A673 (cell line): ENCODE measurements around the gene ESRRA.

ENCODE experiments used
- EZH2 ChIP-seq: fragments of 200-600 bp; sonication (generic); IDR thresholded peaks from 2 replicates; pipeline ENCODE4 v1.6.1; 2017; ENCODE audit warnings: borderline replicate concordance, low read depth, mild to moderate bottlenecking, mixed read lengths, antibody characterized with exemption, low read length; ENCODE audit not compliant: poor library complexity, severe bottlenecking
- TF ChIP-seq, protein P1 (sequence below): fragments of 300-800, 200-600 bp; sonication (generic); conservative IDR thresholded peaks from 2 replicates; pipeline ENCODE4 v1.5.1; 2017; ENCODE audit warnings: low read depth, mild to moderate bottlenecking, antibody characterized with exemption, low read length, moderate library complexity, mixed read lengths

GRCh38 chr11:64339286-64339685 lies 34.0 kb downstream of the ESRRA start:
- TF ChIP-seq, protein P1, sequence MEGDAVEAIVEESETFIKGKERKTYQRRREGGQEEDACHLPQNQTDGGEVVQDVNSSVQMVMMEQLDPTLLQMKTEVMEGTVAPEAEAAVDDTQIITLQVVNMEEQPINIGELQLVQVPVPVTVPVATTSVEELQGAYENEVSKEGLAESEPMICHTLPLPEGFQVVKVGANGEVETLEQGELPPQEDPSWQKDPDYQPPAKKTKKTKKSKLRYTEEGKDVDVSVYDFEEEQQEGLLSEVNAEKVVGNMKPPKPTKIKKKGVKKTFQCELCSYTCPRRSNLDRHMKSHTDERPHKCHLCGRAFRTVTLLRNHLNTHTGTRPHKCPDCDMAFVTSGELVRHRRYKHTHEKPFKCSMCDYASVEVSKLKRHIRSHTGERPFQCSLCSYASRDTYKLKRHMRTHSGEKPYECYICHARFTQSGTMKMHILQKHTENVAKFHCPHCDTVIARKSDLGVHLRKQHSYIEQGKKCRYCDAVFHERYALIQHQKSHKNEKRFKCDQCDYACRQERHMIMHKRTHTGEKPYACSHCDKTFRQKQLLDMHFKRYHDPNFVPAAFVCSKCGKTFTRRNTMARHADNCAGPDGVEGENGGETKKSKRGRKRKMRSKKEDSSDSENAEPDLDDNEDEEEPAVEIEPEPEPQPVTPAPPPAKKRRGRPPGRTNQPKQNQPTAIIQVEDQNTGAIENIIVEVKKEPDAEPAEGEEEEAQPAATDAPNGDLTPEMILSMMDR = no peak
- no peak for TF ChIP-seq EZH2
